CD14-positive monocyte (primary cell): ENCODE data around the gene DCAF17. TPM values are rescaled to one million over a fixed set of nuclear protein-coding genes. Genes with fewer than 3 reads are reported as not detected.

Experiments
- DNase-seq, 3 donors: peaks; one replicate each; pipeline ENCODE4 v3.0.0-alpha.2; 2011 to 2022
- H2AFZ ChIP-seq: 2 replicates; pipeline ENCODE4 v1.6.0; 2012; ENCODE audit warnings: mild to moderate bottlenecking, low read depth, low read length, inconsistent platforms; ENCODE audit not compliant: insufficient read depth, poor library complexity, severe bottlenecking
- H3K27ac ChIP-seq, 2 donors: 1 replicate in 1 of 2; 2 replicates in 1 of 2; pipeline ENCODE4 v1.5.1; 2012 to 2013; ENCODE audit warnings: low read length in 2 of 2, control low read depth in 1 of 2, inconsistent platforms in 1 of 2, low read depth in 1 of 2, mild to moderate bottlenecking in 1 of 2
- H3K27me3 ChIP-seq, 2 donors: one replicate each; pipeline versions ENCODE4 v1.6.0 to v1.6.1; 2011 to 2013; ENCODE audit warnings: low read length in 2 of 2; ENCODE audit not compliant: control insufficient read depth in 2 of 2, insufficient read depth in 2 of 2
- H3K36me3 ChIP-seq, 2 donors: replicated peaks in 1 of 2; 1 replicate in 1 of 2; 2 replicates in 1 of 2; pipeline versions ENCODE4 v1.5.1 to v1.6.1; 2012 to 2013; ENCODE audit warnings: low read length in 2 of 2, control low read depth in 1 of 2, inconsistent platforms in 1 of 2, mild to moderate bottlenecking in 1 of 2; ENCODE audit not compliant: insufficient read depth in 2 of 2, control insufficient read depth in 1 of 2
- H3K4me1 ChIP-seq, 2 donors: 1 replicate in 1 of 2; 2 replicates in 1 of 2; pipeline versions ENCODE4 v1.5.1 to v1.6.1; 2012 to 2013; ENCODE audit warnings: low read length in 2 of 2, control low read depth in 1 of 2, inconsistent platforms in 1 of 2, mild to moderate bottlenecking in 1 of 2, moderate library complexity in 1 of 2; ENCODE audit not compliant: insufficient read depth in 2 of 2, control insufficient read depth in 1 of 2
- H3K4me2 ChIP-seq: replicated peaks from 2 replicates; pipeline ENCODE3; 2012; ENCODE audit warnings: low read length, moderate library complexity, mild to moderate bottlenecking; ENCODE audit not compliant: poor library complexity, severe bottlenecking; ENCODE audit errors: extremely low read depth
- H3K4me3 ChIP-seq, 3 experiments: fragments of 200-600 bp in 1 of 3; sonication (generic) in 1 of 3; replicated peaks in 1 of 3; 1 replicate in 2 of 3; 2 replicates in 1 of 3; pipeline ENCODE4 v1.5.1; 2011 to 2013; ENCODE audit warnings: low read length in 3 of 3, mild to moderate bottlenecking in 3 of 3, control low read depth in 2 of 3, low read depth in 2 of 3, inconsistent platforms in 1 of 3, moderate library complexity in 1 of 3
- H3K79me2 ChIP-seq: 2 replicates; pipeline ENCODE4 v1.6.0; 2012; ENCODE audit warnings: mild to moderate bottlenecking, control low read depth, inconsistent platforms, low read length, moderate library complexity; ENCODE audit not compliant: insufficient read depth
- H3K9ac ChIP-seq: 2 replicates; pipeline ENCODE4 v1.6.0; 2017; ENCODE audit warnings: low read length, mild to moderate bottlenecking; ENCODE audit not compliant: insufficient read depth, poor library complexity, severe bottlenecking
- H3K9me3 ChIP-seq, 2 donors: replicated peaks in 1 of 2; 1 replicate in 1 of 2; 2 replicates in 1 of 2; pipeline versions ENCODE4 v1.5.1 to v1.6.1; 2012 to 2013; ENCODE audit warnings: low read length in 2 of 2, control low read depth in 1 of 2; ENCODE audit not compliant: control insufficient read depth in 1 of 2, insufficient read depth in 1 of 2
- H4K20me1 ChIP-seq: 2 replicates; pipeline ENCODE4 v1.6.0; 2012; ENCODE audit warnings: mild to moderate bottlenecking, low read length, control low read depth, moderate library complexity; ENCODE audit not compliant: insufficient read depth
- H3K27ac Mint-ChIP-seq, 7 donors: one replicate each; pipeline ENCODE4 v1.8.0; 2020; ENCODE audit warnings: mild to moderate bottlenecking in 7 of 7, mixed read lengths in 7 of 7, moderate library complexity in 6 of 7, inconsistent platforms in 2 of 7
- H3K27me3 Mint-ChIP-seq, 3 donors: one replicate each; pipeline ENCODE4 v1.8.0; 2021 to 2022; ENCODE audit warnings: low read depth in 3 of 3, mild to moderate bottlenecking in 3 of 3, mixed read lengths in 3 of 3, moderate library complexity in 3 of 3, inconsistent platforms in 1 of 3
- H3K36me3 Mint-ChIP-seq, 2 donors: one replicate each; pipeline ENCODE4 v1.8.0; 2020; ENCODE audit warnings: mixed read lengths in 2 of 2, inconsistent platforms in 1 of 2, mild to moderate bottlenecking in 1 of 2
- H3K4me1 Mint-ChIP-seq: one replicate; pipeline ENCODE4 v1.8.0; 2020; ENCODE audit warnings: mild to moderate bottlenecking, mixed read lengths
- H3K4me3 Mint-ChIP-seq, 2 donors: one replicate each; pipeline ENCODE4 v1.8.0; 2020; ENCODE audit warnings: mild to moderate bottlenecking in 2 of 2, mixed read lengths in 2 of 2, moderate library complexity in 1 of 2
- H3K9me3 Mint-ChIP-seq, 7 donors: one replicate each; pipeline ENCODE4 v1.8.0; 2020 to 2022; ENCODE audit warnings: mixed read lengths in 7 of 7, mild to moderate bottlenecking in 6 of 7, moderate library complexity in 6 of 7, inconsistent platforms in 2 of 7
- CTCF ChIP-seq: fragments of 200-600 bp; IDR thresholded peaks from one replicate; pipeline ENCODE4 v1.8.0; 2022; ENCODE audit warnings: antibody characterized with exemption, mild to moderate bottlenecking
- WGBS: methylation state at CpG from one replicate; pipeline ENCODE4 v1.1.5; 2013; ENCODE audit warnings: missing lambda C conversion rate; ENCODE audit not compliant: insufficient coverage; 5-methylcytosine and 5-hydroxymethylcytosine counted together
- intact Hi-C, 2 donors: fragments of 100-400 bp; cut with micrococcal nuclease; formaldehyde crosslinking; loops; one replicate each; pipeline versions ENCODE4 v1.15.0 to v1.15.1; 2023
- polyA plus RNA-seq, 3 donors: library from polyadenylated mRNA; depleted of rRNA in 1 of 3; unstranded in 2 of 3; stranded (reverse) in 1 of 3; fragments of 300-500 nt in 2 of 3; fragments of >200 nt in 1 of 3; fragmentation: Illumina TruSeq in 2 of 3; gene quantifications; 1 replicate in 2 of 3; 2 replicates in 1 of 3; pipeline ENCODE4 v1.2.3, GENCODE V29; 2012 to 2021

DCAF17 gene
- polyA plus RNA-seq, 3 donors = 4.1 to 7.2 (median 7.0) TPM

GRCh38 chr2:171391532-171391931, 42.5 kb upstream of the DCAF17 start:
- H3K27ac ChIP-seq = no peak overlapping the region
- H3K9me3 ChIP-seq = no peaks in the 10 kb centered on the region
- intact Hi-C loops = no loop called here
- no peaks in the 10 kb centered on the region for H3K27me3 ChIP-seq
- Mint-ChIP-seq H3K9me3 (no peaks in the 10 kb centered on the region), H3K36me3 (peaks cover 0 to 7% of the 10 kb centered on the region in 2 donors), H3K27me3 (no peaks in the 10 kb centered on the region), H3K4me3 (no peak overlapping the region), H3K27ac (no peak overlapping the region), H3K4me1 (peaks cover 35% of the 10 kb centered on the region)
- no peaks in the 10 kb centered on the region for H3K36me3 ChIP-seq
- no peak overlapping the region for H3K4me3 ChIP-seq
- H2AFZ ChIP-seq = no peak overlapping the region
- H4K20me1 ChIP-seq = no peaks in the 10 kb centered on the region
- H3K79me2 ChIP-seq = no peaks in the 10 kb centered on the region
- H3K4me1 ChIP-seq = peaks cover 6 to 8% of the 10 kb centered on the region in 2 donors
- WGBS = no CpG with 5 or more reads among the region's 2 CpGs
- no peak overlapping the region for H3K9ac ChIP-seq
- no peak overlapping the region for H3K4me2 ChIP-seq
- no peak for DNase-seq
- no peak for TF ChIP-seq CTCF

- H3K4me3 ChIP-seq = no peak overlapping the region
These were observed 40.5 kb upstream of the DCAF17 start for GRCh38 chr2:171393487-171393886.

More at GRCh38 chr2:171393487-171393886, 40.5 kb upstream of the DCAF17 start:
- Histone ChIP-seq H4K20me1 (no peaks in the 10 kb centered on the region), H3K27me3 (no peaks in the 10 kb centered on the region), H3K9ac (no peak overlapping the region), H3K9me3 (no peaks in the 10 kb centered on the region), H3K4me1 (peaks cover 6 to 8% of the 10 kb centered on the region in 2 donors), H2AFZ (no peak overlapping the region), H3K36me3 (no peaks in the 10 kb centered on the region), H3K4me2 (no peak overlapping the region), H3K79me2 (no peaks in the 10 kb centered on the region), H3K27ac (no peak overlapping the region)
- Mint-ChIP-seq H3K4me3 (no peak overlapping the region), H3K36me3 (peaks cover 0 to 6% of the 10 kb centered on the region in 2 donors), H3K27ac (no peak overlapping the region), H3K27me3 (no peaks in the 10 kb centered on the region), H3K9me3 (peaks cover 0 to 2% (median 0%) of the 10 kb centered on the region in 7 donors), H3K4me1 (peaks cover 37% of the 10 kb centered on the region)
- DNase-seq = no peak
- no CpG with 5 or more reads among the region's 1 CpG for WGBS
- TF ChIP-seq CTCF = no peak
- intact Hi-C loops = no loop called here
